NCI-H1105 (cell line): ENCODE results near the gene KCNAB1.
A peak's percentile ranks its signal among the peaks of the same experiment; 100 is the strongest.

Experiments used
- DNase-seq: peaks from one replicate; lab custom pipeline; 2025; lab: John Stamatoyannopoulos, UW

The KCNAB1 gene

DNA sequence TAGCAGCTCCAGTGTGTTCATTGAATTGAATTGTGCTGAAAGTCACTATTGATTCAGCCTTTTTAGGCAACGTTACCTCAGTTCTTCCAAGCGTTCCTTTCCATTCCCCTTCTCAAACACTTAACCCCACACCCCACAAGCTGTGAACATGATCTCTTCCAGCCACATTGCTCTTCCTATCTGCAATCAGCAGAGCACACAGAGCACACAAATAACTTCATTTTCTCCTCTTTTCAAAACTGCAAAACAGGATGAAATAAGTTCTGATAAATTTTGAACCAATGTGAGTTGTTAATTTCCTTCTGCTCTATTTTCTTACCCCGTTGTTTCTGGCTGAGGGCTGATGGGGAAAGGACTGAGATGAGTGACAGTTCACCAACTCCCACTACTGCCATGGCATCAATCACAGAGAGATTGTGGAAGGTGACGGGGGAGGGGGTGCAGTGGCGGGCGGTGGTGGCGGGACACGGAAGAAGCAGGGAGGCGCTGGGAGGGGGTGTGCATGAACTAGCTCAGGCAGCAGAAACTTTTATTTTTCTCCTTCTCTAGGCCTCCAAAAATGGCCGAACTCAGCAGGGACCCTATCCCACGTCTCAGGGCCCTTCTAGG, 287.3 kb downstream of the KCNAB1 start:
- DNase-seq = no peak

DNA sequence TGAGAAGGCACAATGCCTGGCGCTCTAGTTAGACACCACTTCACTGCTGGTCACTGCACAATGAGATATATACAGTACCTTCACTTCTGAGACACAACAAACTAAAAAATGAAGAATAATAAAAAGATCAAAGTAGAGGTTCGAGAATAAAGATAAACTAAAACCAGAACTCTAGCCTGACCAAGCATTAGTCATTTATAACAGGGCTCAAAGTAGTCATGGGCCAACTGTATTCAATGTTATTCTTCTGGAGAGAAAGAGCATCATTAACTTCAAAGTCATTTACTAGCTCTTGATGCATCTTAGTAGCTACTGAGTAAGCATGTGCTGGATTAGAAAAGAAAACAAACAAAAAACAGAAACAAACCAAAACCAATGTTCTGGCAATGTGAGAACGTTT, 289.3 kb downstream of the KCNAB1 start:
- DNase-seq = no peak

DNA sequence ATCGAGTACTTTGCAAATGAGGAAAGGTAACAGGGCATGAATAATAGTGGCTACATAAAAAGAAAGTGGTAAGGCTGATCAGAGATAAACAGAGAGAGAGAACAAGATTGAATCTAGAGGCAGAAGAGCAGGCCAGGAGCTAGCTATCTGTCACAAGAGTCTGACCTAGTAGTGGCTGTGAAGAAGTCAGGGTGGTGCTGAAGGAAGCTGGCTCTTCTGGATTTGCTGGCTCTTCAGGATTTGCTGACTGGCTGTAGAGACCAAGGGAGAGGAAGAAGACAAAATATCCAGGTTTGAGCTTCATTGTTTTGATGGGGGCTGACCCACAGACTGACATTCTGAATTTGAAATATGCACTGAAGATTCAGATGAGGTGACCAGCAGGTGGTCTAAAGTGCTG, 292.2 kb downstream of the KCNAB1 start:
- DNase-seq = no peak

DNA sequence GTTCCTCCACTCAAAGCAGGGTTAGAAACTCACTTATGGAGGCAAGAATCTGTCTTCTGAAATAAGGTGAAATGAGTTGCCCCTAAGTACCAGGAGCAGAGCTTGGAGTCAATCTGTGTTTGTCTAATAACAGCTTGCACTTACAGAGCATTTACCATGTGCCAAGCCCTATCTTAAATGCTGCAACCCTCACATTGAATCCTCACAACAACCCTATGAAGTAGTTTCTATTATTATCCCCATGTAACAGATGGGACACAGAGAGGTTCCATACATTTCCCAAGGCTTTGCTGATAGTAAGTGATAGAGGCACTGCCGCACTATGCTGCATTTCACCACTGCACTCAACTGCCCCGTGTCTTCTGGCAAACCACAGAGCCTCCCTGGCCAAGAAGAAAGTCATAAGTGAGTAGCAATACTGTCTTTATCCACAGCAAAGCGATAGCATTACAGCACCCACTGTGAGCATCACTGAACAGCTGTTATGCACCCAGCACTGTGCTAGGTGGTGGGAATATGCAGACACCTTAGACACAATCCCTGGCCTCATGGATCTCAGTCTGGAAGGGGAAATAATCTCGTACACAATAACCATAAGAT, 293.0 kb downstream of the KCNAB1 start:
- no peak for DNase-seq

DNA sequence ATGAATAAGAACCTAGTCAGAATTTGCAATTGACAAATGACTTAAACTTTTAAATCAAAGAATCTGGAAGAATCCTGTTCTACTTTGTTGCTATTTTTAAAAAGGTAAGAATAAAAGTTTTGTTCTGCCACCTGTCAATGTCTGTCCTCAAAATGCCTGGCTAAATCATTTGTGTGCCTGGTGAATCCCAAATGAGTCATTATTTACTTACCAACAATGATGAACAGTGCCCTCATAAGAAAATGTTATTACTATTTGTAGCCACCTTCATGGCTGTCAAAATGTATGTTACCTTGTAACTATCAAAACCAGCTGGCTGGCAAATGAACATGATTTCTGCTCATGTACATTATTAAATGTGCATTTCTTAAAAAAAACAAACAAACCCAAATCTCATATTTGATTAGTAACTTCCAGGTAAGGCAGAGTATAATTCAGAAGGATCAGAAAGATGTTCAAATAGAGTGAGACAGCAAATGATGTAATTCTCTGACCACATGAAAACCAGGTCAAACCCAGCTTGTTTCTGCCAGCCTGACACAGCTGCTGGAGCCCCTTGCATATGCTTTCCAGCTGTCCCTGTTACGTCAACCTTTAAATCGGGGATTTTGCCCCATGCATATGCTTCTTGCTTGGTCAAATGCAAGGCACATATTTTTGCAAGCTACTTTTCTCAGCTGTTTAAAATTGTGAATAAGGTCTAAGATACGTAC, 296.6 kb downstream of the KCNAB1 start:
- no peak for DNase-seq

DNA sequence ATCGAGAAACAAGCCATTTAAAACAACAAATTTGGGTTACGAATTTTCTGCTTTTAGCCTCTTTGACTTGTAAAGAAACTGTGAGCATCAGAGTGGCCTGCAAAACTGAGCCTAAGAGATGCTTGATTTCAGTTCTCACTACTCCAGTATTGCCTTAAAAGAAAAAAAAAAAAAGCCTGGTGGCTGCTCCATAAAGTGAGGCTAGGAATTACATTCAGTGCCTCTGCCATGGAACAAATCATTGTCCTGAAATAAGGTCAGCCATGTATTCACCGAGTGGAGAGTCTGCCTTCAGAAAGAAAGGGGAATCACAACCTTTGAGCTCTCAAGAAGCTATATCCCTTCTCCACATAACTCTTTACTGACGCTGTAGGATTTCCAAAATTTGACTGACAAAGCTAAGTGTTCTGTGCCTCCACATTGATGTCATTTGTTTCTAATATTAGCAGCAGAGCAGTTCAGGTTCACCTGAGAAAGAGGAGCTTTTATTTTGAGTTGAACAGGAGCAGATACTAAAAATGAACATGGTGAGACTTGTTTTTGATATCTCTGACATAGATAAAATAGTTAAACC, 297.3 kb downstream of the KCNAB1 start:
- DNase-seq = no peak

DNA sequence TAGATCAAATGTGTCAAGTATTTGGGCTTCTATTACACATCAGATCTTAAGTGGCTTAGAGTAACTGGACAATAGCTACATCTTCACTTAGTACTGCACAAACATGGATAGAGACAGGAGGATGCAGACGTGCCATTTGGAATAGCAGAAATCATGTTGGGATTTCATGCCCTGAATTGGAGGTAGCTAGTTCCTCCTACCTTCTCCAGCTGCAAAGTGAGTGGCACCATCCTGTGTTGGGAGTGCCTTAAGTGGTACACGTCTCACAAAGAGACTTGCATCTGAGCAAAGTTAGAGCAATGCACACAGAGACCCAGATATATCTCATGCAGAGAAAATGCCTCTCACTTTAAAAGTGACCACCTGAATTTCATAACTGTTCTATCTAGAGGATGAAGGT, 298.1 kb downstream of the KCNAB1 start:
- no peak for DNase-seq

DNA sequence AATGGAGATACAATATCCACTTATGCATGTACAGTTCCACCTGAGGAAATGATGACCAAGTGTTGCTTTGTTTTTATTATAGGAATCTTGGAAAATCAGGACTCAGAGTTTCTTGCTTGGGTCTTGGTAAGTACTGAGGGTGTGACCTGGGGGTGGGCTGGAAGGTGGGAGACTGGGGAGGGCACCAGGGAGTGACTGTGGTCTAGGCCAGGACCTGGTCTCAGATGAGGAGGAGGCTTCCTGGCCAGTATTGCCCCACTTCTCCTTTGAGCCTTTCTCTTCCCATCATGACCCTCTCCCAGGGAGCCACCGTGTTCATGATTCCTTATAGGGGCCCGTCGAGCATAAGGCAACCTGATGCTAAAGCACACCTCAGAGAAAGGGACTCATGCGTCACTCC, 301.2 kb downstream of the KCNAB1 start:
- DNase-seq = no peak

DNA sequence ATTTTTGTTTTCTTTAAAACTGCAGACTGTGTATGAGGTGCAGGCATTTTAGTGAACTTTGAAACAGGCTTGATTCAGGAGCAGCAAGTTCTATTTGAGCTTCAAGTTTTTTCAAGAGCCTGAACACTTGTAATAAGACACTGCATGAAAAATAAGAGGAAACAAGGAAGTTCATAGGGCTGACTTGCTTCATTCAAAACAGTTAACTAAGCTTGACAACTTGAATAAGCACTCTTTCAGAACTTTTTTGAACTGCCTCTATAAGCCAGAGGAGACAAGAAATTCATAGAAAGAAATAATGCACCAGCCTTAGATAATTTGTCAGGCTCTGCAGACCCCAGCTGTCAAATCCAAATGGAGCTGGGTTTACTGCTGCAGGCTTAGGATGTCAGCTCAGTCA, 304.4 kb downstream of the KCNAB1 start:
- DNase-seq = no peak

DNA sequence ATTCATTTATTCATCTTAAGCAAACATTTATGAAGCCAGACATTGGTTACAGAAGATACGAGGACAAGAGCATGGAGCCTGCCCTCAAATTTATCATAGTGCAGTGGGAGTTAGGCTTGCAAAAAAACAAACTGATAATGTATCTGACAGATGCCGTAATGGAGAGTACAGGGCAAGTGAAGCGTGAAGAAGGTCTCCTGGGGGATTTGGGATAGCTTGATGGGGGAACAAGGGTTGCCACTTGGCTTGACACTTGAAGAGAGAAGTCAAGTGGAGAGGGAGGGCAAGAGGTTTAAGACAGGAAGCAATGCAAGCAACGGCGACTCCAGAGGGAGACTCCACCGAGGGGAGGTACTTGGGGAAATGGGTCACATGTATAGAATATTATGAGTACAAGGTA, 305.3 kb downstream of the KCNAB1 start:
- DNase-seq = no peak

DNA sequence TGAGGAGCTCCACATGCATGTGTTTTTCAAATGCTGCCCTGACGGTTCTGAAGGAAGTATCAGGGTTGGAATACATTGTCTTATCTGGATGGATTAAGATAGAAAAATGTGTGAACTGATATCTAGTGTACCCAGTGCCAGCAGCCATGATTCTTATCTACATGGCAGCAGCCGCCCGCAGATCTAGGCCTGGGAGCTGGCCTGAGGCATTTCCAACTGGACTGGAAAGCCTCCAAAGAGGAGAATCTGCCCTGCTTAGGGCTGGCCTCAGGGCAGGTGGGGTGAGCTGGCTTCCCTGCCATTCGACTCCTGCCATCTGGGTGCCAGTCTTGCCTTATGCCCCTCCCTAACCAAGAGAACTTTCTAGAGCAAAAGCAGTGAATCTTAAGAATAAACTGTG, 308.7 kb downstream of the KCNAB1 start:
- DNase-seq = no peak

DNA sequence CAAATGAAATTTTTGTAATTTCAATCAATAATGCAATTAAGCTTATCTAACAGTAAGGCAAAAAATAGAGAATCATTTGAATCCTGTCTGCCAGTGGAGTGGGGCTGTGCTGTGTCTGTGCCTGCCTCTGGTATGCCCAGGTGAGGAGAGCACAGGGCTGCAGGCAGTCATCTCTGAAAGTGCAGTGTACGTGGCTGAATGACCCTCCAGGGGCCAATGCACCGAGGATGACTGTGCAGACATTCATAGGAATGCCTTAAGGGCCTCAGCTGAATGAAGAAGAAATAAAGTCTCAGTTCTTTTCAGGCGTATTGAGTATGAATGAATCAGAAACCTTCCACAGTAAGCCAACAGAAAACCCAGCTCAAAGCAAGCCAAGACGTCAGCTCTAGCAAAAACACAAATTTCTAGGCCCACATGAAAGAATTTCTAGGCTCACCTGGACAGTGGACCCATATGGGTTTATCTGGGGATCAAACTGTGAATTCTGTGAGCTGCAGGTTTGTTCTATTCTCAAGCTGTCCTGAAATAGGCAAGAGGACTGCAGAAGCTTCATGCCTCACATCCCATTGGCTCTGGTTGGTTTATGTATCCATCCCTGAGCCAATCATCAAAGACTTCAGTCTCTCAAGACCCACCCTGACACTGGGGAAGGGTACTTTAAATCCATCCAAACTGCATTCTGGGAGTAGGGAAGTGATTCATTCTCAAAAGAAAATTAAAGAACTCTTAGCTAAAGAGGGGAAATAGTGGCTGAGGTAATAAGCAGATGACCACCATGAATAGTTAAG, 311.2 kb downstream of the KCNAB1 start:
- no peak for DNase-seq

DNA sequence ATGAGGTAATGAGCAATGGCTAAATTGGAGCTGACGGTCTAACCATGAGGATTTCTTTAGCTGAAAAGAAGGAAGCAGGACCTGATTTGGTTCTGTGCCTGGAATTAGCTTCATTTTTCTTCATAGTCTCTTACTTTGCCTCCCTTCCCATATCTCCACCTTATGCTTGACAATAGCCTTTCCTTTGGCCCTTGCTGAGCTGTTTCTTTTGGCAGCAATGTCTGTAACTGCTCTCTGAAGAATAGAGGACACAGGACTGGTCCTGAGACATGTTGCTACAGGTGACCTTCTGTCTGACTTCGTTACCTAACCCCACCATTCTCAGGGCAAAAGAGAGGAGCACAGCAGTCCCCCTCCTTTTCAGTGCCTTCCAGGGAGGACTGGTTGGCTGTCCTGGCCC, 312.2 kb downstream of the KCNAB1 start:
- DNase-seq = no peak

DNA sequence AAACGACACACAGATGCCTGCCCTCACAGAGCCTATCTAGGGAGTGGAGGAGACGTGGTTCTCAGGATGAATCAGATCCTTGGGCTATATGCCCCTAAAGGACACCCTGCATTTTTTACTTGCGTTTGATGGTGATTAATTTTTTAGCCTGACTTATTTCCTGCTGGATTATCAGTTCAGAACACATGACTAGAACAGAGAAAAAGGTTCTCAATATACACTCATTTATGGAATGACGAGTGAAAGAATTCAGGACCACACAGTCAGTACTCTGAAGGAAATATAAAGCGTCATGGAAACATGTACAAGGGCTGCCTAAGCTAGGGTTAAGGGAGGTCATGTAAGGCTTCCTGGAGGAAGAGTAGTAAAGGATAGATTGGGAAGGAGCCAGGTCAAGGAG, 312.8 kb downstream of the KCNAB1 start:
- DNase-seq = no peak

DNA sequence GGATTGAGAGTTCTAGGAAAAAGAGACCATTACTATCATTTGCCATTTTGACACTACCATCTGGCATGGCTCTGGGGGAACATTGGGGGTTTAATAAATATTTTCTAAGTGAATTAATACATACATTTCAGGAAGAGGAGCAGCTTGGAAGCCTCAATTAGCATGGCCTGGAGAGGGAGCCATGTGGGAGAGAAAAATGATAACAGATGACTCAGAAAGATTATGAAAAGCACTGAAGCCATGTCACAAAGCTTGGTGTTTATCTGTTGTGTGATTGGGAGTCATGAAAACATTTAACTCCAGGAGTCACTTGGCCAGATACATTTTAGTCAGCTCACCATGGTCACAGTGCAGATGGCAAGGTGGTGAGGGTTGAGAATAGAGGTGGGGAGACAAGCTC, 313.5 kb downstream of the KCNAB1 start:
- no peak for DNase-seq

DNA sequence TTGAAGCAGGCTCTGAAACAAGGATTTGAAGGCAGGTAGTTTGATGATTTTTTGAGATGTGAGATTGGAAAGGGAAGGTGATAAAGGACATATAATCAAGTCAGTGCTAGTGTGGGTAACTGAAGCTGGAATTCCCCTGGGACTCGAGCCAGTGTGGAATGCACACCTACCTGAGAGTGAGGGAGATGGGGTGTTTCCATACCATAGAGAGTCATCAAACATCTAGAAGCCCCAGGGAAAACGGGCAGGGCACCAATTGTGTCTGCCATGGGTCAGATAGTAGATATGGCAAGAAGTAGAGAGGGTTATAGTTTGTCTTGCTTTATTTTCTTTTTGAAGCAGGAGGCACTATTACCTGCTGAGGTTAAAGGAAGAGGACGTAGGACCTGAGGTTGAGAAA, 314.5 kb downstream of the KCNAB1 start:
- DNase-seq = no peak

DNA sequence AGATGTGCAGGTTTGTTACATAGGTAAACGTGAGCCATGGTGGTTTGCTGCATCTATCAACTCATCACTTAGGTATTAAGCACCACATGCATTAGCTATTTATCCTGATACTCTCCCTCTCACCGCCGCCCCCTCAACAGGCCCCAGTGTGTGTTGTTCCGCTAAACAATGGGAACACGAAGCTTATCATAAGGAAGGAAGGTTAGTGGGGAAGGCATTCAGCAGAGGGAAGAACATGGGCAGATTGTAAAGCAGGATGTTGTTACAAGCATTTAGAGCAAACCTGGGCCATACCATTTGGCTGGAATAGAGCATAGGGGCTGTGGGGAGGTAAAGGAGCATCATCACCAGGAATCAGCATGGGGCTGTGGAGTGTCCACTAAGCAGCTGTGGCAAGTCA, 322.7 kb downstream of the KCNAB1 start:
- DNase-seq = no peak

DNA sequence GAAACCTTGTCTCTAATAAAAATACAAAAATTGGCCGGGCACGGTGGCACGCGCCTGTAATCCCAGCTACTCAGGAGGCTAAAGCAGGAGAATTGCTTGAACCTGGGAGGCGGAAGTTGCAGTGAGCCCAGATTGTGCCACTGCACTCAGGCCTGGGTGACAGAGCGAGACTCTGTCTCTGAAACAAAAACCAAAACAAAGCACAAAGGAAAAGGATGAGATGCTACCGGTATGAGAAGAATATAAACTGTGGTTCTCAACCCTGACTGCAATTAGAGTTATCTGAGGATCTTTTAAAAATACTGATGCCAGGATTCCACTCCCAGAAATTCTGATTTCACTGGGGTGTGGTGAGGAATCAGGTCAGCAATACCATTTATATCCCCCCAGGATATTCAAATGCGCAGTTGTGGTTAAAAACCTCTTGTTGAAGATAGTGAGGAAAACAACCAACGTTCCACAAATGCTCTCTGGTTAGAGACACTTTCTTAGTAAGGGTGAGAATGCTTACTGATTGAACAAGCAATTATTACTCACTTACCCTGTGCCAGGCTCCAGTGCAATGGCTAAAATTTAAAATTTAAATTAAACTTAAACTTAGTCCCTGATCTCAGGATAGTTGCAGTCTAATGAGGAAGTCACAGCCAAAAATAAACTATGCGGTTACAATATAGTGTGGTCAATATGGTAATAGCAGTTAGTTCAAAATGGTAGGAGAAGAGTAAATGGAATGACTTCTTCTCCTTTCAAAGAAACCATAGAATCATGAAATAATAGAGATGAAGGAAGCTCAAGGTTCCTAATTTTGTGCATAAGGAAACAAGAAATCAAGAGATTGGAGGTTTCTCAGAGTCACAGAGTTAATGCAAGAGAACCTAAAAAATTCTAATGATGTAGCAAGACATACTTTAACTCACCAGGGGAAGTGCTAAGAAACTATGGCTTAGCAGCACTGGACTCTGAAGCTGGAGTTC, 325.0 kb downstream of the KCNAB1 start:
- no peak for DNase-seq

DNA sequence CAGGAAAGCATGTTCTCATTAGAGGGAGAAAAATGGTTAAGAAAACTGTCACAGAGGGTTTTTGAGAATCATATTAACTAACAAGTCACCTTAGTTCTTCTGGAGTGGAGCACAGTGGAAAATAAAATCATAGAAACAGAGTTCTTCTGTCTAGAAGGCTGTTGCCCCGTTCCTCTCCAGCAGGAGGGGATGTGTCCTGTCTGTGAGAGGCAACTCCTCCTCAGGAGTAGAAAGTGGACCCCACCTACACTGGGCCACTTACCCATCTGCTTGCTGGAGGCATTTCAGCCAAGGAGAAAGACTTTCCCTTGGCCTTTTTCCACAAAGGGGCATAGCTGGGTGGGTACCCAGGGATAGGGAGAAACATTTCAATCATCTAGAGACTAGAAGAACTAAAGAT, 327.9 kb downstream of the KCNAB1 start:
- DNase-seq = no peak

DNA sequence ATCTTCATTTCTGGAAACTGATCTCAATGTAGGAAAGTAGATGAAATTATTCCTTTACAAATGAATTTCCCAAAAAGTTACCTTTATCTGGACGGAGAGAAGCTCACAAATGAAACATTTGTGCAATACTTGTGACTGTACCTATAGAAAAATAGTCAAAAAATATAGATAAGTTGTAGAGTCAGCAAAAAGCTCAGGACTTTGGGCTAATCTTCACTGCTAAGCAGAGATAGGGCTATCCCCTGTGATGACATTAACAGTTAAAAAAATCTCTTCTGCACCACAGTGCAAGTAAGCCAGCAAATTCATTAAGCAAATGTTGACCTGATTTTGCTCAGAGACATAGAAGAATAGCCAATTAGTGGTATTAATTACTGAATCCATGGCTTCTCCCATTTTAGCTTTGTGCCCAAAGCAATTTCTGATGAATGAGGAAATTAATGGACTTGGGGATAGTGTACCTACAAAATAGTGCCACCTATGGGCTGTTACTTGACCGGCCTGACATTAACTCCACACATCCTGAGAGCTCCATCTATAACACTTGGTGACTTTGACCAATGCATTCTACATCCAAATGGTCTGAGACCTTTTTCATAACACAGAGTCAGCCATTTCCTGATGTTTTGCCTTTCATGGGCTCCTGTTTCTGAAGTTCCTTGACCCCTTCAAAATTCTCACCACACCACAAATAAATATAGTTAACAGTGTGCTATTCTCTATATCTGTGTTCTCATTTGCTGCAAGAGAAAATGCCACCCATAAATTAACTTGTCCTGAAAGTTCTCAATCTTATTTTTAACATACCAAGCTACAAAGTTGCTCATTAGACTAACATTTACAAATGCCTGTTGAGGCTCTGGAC, 329.6 kb downstream of the KCNAB1 start:
- DNase-seq = peak; percentile 45
